ENCODE data around the gene TRIM56.
"Not testable (repeated sequence)": the region's sequence is repeated elsewhere in the genome, so short reads cannot be mapped to it uniquely, and the experiment has no call there.

The TRIM56 gene

GRCh38 chr7:101114492-101114891 is 29.2 kb downstream of the TRIM56 start:
- no peak for DNase-seq

- DNase-seq = no peak
These were observed 29.9 kb downstream of the TRIM56 start for GRCh38 chr7:101115215-101115614.

- no peak for DNase-seq
These were observed 31.6 kb downstream of the TRIM56 start for GRCh38 chr7:101116898-101117297.

- DNase-seq = no peak
These were observed 33.6 kb downstream of the TRIM56 start for GRCh38 chr7:101118856-101119255.

- no peak for DNase-seq
These were observed 34.6 kb downstream of the TRIM56 start for GRCh38 chr7:101119876-101120275.

- no peak for DNase-seq
These were observed 35.0 kb downstream of the TRIM56 start for GRCh38 chr7:101120315-101120714.

GRCh38 chr7:101121631-101121990 is 36.3 kb downstream of the TRIM56 start:
- DNase-seq = not testable (repeated sequence)

- no peak for DNase-seq
These were observed 37.0 kb downstream of the TRIM56 start for GRCh38 chr7:101121991-101122932.

GRCh38 chr7:101122933-101123702 is 37.8 kb downstream of the TRIM56 start:
- DNase-seq = no peak

GRCh38 chr7:101123703-101124068 is 38.4 kb downstream of the TRIM56 start:
- no peak for DNase-seq

- peak in 1 of 2 experiments; percentile 22 for DNase-seq
These were observed 39.2 kb downstream of the TRIM56 start for GRCh38 chr7:101124376-101125056.

GRCh38 chr7:101125989-101126650 is 40.8 kb downstream of the TRIM56 start:
- no peak for DNase-seq

GRCh38 chr7:101126651-101127459 is 41.6 kb downstream of the TRIM56 start, which contains the start of gene SERPINE1:
Gene SERPINE1 (plus strand): TSS chr7:101127104. CDS start chr7:101128394, 1,290 bp downstream.
- no peak for DNase-seq

- no peak for DNase-seq
These were observed 42.3 kb downstream of the TRIM56 start for GRCh38 chr7:101127460-101128039.

GRCh38 chr7:101128040-101128834 is 43.0 kb downstream of the TRIM56 start:
- no peak for DNase-seq

- no peak for DNase-seq
These were observed 44.4 kb downstream of the TRIM56 start for GRCh38 chr7:101129603-101130117.

GRCh38 chr7:101132626-101133600 is 47.6 kb downstream of the TRIM56 start:
- not testable (repeated sequence) for DNase-seq

- no peak for DNase-seq
These were observed 48.5 kb downstream of the TRIM56 start for GRCh38 chr7:101133621-101134398.

All from NCI-H2081 (cell line).